Measurements from ENCODE around the gene FRY.

GRCh38 chr13:32126756-32127155 is 95.2 kb downstream of the FRY start:
- TF ChIP-seq CTCF (IDR thresholded peaks at IDR 0.05) (no peak), MYBL2 (CRISPR knock-in tag; IDR thresholded peaks at IDR 0.05) (no peak), RORB (CRISPR knock-in tag; IDR thresholded peaks at IDR 0.05) (no peak), SMAD3 (CRISPR knock-in tag; IDR thresholded peaks at IDR 0.05; ENCODE audit: borderline replicate concordance) (no peak), ZBTB21 (CRISPR knock-in tag; IDR thresholded peaks at IDR 0.05; ENCODE audit: borderline replicate concordance) (no peak), ZSCAN18 (CRISPR knock-in tag; IDR thresholded peaks at IDR 0.05) (no peak), USF1 (CRISPR knock-in tag; IDR thresholded peaks at IDR 0.05) (no peak), CBFB (CRISPR knock-in tag; IDR thresholded peaks at IDR 0.05; ENCODE audit: low read depth) (no peak), ATF2 (CRISPR knock-in tag; IDR thresholded peaks at IDR 0.05; ENCODE audit: borderline replicate concordance, low read depth) (no peak), E2F5 (CRISPR knock-in tag; IDR thresholded peaks at IDR 0.05) (no peak)

All from WTC11 (cell line).